ENCODE data around the gene SKIC8.
A peak's percentile ranks its signal among the peaks of the same experiment; 100 is the strongest.
"Not testable (repeated sequence)": the region's sequence is repeated elsewhere in the genome, so short reads cannot be mapped to it uniquely, and the experiment has no call there.

Gene SKIC8

GRCh38 chr15:78249131-78249530, 50.3 kb downstream of the SKIC8 start:
- DNase-seq: no peak

GRCh38 chr15:78247911-78248310, 51.5 kb downstream of the SKIC8 start:
- DNase-seq: no peak

DNA sequence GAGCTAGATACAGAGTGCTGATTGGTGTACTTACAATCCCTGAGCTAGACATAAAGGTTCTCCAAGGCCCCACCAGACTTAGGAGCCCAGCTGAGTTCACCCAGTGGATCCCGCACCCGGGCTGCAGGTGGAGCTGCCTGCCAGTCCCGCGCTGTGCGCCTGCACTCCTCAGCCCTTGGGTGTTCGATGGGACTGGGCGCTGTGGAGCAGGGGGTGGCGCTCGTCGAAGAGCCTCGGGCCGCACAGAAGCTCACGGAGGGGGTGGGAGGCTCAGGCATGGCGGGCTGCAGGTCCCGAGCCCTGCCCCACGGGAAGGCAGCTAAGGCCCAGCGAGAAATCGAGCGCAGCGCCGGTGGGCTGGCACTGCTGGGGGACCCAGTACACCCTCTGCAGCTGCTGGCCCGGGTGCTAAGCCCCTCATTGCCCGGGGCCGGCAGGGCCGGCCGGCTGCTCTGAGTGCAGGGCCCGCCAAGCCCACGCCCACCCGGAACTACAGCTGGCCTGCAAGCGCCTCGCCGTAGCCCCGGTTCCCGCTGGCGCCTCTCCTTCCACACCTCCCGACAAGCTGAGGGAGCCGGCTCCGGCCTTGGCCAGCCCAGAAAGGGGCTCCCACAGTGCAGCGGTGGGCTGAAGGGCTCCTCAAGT, 53.3 kb downstream of the SKIC8 start:
- not testable (repeated sequence) for DNase-seq

DNA sequence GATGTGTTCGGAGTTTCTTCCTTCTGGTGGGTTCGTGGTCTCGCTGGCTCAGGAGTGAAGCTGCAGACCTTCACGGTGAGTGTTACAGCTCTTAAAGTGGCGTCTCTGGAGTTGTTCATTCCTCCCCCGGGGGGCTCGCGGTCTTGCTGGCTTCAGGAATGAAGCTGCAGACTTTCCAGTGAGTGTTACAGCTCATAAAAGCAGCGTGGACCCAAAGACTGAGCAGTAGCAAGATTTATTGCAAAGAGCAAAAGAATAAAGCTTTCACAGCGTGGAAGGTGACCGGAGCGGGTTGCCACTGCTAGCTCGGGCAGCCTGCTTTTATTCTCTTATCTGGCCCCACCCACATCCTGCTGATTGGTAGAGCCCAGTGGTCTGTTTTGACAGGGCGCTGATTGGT, 54.0 kb downstream of the SKIC8 start:
- not testable (repeated sequence) for DNase-seq

- no peak for DNase-seq
These were observed 54.5 kb downstream of the SKIC8 start for GRCh38 chr15:78244893-78245292.

- DNase-seq: no peak
These were observed 55.3 kb downstream of the SKIC8 start for GRCh38 chr15:78244101-78244500.

DNA sequence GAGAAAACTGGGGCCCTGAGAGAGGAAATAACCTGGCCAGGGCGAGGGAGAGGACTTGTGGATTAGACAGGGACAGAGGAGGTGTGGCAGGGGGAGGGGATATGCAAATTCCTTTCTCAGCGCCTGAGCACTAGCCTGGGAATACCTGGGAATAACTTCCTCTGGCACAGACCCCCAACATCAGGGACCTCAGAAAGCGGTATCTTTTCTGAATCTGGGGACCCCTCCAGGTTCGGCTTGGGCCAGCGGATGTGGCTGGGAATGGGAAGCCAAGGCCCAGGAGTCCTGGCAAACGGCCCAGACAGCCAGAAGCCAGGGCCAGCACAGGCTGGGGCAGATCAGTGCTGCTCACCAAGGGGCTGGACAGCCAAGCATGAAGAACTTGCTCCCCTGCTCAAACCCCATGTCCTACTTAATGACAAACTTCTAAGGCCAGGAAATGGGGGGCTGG, 55.9 kb downstream of the SKIC8 start:
- no peak for DNase-seq

DNA sequence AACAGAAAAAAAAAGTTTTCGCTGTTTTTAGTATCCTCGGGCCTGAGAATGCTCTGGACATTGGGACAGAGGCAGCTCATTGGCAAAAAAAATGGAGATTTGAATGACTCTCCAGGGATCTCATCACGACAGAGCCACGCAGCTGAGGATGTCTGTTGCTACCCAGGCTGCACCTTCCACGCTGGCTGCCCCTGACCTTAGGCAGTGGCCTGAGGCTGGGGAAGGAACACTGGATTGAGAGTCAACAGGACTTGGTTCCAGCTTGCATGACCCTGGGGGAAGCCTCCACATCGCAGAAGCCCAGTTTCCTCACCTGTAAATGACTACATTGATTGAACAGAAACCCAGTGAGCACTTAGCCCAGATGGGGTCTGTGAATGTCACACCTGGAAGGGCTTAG, 56.4 kb downstream of the SKIC8 start:
- DNase-seq: no peak

- DNase-seq: no peak
These were observed 57.3 kb downstream of the SKIC8 start for GRCh38 chr15:78242128-78242527.

- peak; percentile 76 for DNase-seq
These were observed 58.4 kb downstream of the SKIC8 start for GRCh38 chr15:78241017-78241416.

DNA sequence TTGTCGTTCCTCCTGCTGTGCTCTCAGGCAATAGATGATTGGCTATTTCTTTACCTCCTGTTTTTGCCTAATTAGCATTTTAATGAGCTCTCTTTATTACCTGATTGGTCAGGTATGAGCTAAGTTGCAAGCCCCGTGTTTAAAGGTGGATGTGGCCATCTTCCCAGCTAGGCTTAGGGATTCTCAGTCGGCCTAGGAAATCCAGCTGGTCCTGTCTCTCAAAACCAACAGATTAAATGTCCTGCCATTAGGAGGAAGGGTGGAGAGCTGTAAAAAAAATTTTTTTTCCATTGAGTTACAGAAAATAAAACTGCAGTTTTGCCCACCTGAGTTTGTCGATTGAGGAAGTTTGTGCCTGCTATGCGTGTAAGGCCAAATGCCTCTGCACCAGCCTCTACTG, 59.6 kb downstream of the SKIC8 start:
- no peak for DNase-seq

DNA sequence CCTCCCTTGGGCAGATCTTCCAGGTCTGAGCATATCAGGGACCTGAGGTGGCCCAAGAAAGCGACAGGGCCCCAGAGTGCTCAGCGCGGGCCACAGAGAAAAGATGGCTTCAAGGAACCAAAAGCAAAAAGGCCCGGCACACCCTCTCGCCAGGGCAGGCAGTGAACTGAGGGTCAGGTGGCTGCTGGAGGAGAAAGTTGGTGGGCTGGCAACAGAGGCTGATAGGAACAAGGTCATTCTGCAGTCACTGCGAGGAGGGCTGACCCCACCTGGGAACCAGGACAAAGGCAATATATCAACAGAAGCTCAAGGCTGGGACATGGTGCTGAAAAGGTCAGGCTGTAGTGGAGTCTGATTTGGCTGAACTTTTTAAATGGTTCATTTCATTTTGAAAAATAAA, 62.3 kb downstream of the SKIC8 start:
- DNase-seq: no peak

- DNase-seq: no peak
These were observed 62.9 kb downstream of the SKIC8 start for GRCh38 chr15:78236491-78236890.

DNA sequence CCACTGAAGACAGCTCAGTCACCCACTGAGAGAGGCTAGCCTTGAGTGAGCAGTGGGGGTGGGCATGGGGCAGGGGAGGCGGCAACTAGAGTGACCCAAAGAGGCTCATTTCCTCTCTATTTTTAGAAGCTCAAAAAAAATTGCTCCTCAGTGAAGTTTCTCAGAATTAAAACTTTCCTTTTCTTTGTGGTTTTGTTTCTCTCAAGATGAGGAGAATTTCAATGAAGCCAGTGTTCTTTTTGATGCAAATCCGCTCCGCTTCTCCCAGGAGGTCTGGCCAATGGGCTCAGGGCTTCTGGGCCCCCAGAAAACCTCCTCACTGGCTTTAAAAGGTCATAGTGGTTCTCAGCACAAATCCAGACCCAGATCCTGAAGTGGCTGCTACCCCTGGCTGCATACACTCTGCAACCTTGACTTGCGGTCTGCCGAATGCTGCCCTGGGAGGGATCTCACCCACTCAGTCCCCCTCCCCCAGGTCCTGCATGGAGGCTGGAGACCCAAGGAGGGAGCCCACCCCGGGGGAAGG, 64.8 kb downstream of the SKIC8 start, which contains the start of gene ACSBG1:
TSS of gene ACSBG1 (minus strand) at position 51 of the 526 bp plus-strand sequence. CDS start 64 bp downstream, outside the sequence.
- DNase-seq: no peak

DNA sequence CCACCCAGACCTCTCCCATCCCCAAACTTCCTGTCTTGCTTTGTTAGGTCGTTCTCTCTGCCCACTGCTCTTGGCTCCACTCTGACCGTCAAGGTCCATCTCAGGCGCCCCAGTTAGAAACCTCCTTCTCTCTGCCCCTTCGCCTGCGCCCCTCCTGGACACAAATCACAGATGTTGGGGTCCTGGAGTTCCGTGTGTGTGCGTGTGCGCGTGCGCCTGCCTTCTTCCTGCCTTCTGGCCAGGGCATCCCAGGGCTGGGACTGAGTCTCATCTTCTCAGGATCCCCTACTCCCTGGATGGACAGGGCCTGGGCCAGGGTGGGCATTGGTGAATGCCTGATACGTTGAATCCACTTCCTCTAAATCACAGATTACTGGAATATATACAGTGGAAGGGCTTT, 65.9 kb downstream of the SKIC8 start:
- no peak for DNase-seq

Data from NCI-H2171 (cell line).